Gastrocnemius medialis (tissue), 4 donors: Measurements from ENCODE around the gene LRRC8D. TPM values are rescaled to one million over a fixed set of nuclear protein-coding genes. Genes with fewer than 3 reads are reported as not detected.
A peak's percentile ranks its signal among the peaks of the same experiment; 100 is the strongest.

Experiments used
- ATAC-seq, 2 donors: fragments of 150-250 bp; one replicate each; pipeline ENCODE4 v1.9.1; 2016
- DNase-seq, 2 donors: peaks; one replicate each; pipeline ENCODE4 v3.0.0-alpha.2; 2019
- H3K27ac ChIP-seq, 4 donors: fragments of 200-600 bp; sonication (generic); 1 replicate in 1 of 4; 2 replicates in 3 of 4; pipeline ENCODE4 v1.5.1; 2016 to 2018; ENCODE audit warnings: mild to moderate bottlenecking in 2 of 4, moderate library complexity in 1 of 4
- H3K27me3 ChIP-seq, 3 donors: fragments of 200-600 bp; sonication (generic) in 2 of 3; 1 replicate in 1 of 3; 2 replicates in 2 of 3; pipeline versions ENCODE4 v1.5.1 to v1.6.0; 2016 to 2019; ENCODE audit warnings: mild to moderate bottlenecking in 1 of 3, moderate library complexity in 1 of 3
- H3K36me3 ChIP-seq, 2 donors: fragments of 200-600 bp; sonication (generic) in 1 of 2; one replicate each; pipeline ENCODE4 v1.5.1; 2017 to 2018
- H3K4me1 ChIP-seq, 2 donors: fragments of 200-600 bp; sonication (generic) in 1 of 2; one replicate each; pipeline ENCODE4 v1.5.1; 2016 to 2017; ENCODE audit warnings: mild to moderate bottlenecking in 2 of 2
- H3K4me3 ChIP-seq, 4 donors: fragments of 200-600 bp; sonication (generic) in 3 of 4; 1 replicate in 1 of 4; 2 replicates in 3 of 4; pipeline ENCODE4 v1.5.1; 2016 to 2019; ENCODE audit warnings: mild to moderate bottlenecking in 2 of 4
- H3K9me3 ChIP-seq, 3 donors: fragments of 200-600 bp; sonication (generic) in 2 of 3; 1 replicate in 1 of 3; 2 replicates in 2 of 3; pipeline ENCODE4 v1.5.1; 2016 to 2019
- POLR2A ChIP-seq, 2 donors: fragments of 450-650 bp; IDR thresholded peaks; one replicate each; pipeline ENCODE4 v1.6.1; 2017; ENCODE audit warnings: antibody characterized with exemption in 2 of 2, mild to moderate bottlenecking in 2 of 2, moderate library complexity in 2 of 2
- in situ Hi-C, 4 donors: fragments of 200-750 bp; cut with MboI; loops; one replicate each; pipeline versions ENCODE4 v1.15.0 to v1.8.0; 2017; ENCODE audit warnings: low sequenced_read_pairs in 4 of 4
- intact Hi-C: fragments of 100-400 bp; cut with DNase I; formaldehyde crosslinking; loops from one replicate; pipeline ENCODE4 v1.15.1; 2023; ENCODE audit warnings: low total_unique reads
- total RNA-seq, 4 donors: library from RNA; depleted of rRNA; stranded (reverse); fragments of >200 nt; gene quantifications; one replicate each; pipeline versions ENCODE4 v1.1.0 to v1.2.3, GENCODE V29; 2016
- TF ChIP-seq, protein P1 (sequence below), 5 experiments: fragments of 450-650 bp in 3 of 5; fragments of 200-600 bp in 2 of 5; sonication (generic) in 2 of 5; IDR thresholded peaks in 4 of 5; conservative IDR thresholded peaks in 1 of 5; 1 replicate in 4 of 5; 2 replicates in 1 of 5; pipeline ENCODE4 v1.5.1; 2016 to 2019; ENCODE audit warnings: antibody characterized with exemption in 5 of 5, mild to moderate bottlenecking in 3 of 5, moderate library complexity in 3 of 5

The LRRC8D gene
- total RNA-seq, 4 donors from 2014 or later = 3.0 to 15.0 (median 9.2) TPM

DNA sequence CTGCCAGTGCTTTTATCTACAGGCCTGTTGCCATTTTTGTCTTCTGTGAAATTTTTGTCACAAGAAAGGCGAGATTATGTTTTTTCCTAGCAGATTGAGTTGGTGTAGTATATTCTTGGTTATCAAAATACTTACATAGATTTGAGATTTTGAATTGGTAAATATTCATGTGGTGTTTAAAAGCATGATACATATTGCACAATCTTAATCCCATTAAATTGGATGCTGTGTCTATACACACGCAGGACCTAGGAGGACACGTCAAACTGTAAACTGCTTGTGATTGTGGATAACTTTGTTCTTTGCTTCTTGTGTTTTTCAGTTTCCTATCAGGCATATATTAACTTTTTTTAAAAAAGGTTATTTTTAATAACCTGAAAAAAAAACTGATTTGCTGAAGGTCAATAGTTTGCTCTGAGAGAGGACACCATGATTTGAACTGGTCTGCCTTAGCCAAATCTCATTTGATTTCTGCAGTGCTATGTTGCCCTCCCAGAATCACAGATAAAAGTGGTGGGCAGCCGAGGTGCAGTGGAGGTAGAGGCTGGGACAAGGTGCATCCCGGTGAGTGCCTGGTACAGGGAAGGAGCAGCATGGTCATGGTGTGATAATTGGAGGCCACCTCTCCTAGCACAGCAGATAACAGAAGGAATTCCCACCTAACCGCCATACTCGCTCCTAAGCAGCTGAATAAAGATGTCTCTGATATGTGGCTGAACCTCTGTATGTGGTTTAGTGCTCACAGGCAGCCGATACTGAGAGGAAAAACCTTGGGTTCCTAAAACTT is 76.7 kb downstream of the LRRC8D start:
- intact Hi-C loops = no loop called here
- H3K27ac ChIP-seq = no peak overlapping the region
- H3K27me3 ChIP-seq = no peaks in the 10 kb centered on the region
- DNase-seq (no peak), ATAC-seq (no peak)
- no peaks in the 10 kb centered on the region for H3K9me3 ChIP-seq
- no peak for TF ChIP-seq POLR2A (IDR thresholded peaks at IDR 0.05)
- TF ChIP-seq, protein P1, sequence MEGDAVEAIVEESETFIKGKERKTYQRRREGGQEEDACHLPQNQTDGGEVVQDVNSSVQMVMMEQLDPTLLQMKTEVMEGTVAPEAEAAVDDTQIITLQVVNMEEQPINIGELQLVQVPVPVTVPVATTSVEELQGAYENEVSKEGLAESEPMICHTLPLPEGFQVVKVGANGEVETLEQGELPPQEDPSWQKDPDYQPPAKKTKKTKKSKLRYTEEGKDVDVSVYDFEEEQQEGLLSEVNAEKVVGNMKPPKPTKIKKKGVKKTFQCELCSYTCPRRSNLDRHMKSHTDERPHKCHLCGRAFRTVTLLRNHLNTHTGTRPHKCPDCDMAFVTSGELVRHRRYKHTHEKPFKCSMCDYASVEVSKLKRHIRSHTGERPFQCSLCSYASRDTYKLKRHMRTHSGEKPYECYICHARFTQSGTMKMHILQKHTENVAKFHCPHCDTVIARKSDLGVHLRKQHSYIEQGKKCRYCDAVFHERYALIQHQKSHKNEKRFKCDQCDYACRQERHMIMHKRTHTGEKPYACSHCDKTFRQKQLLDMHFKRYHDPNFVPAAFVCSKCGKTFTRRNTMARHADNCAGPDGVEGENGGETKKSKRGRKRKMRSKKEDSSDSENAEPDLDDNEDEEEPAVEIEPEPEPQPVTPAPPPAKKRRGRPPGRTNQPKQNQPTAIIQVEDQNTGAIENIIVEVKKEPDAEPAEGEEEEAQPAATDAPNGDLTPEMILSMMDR (IDR thresholded peaks at IDR 0.05 in 4 of 5, conservative IDR thresholded peaks at IDR 0.05 in 1 of 5) = no peak
- no peaks in the 10 kb centered on the region for H3K36me3 ChIP-seq
- no peak overlapping the region for H3K4me3 ChIP-seq
- peaks cover 20 to 45% of the 10 kb centered on the region in 2 donors for H3K4me1 ChIP-seq
- in situ Hi-C loops = no loop called here

DNA sequence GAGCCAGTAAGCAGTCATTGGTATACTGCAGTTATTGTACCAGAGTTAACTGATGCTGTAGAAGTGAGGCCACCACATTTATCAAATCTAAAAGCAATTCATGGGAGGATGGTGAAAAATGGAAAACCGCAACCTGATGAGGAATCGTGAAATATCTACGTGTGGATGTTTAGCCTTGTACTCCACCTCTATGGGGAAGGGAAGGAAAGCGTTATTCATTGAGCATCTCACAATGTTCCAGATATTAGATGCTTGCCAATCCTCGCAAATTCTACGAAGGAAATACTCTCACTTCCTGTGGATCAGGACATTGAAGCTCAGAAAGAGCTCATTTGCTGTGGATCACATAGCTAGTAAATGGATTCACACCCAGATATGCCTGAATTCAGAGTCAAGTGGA is 77.3 kb downstream of the LRRC8D start:
- Histone ChIP-seq H3K4me1 (peaks cover 24 to 49% of the 10 kb centered on the region in 2 donors), H3K9me3 (no peaks in the 10 kb centered on the region), H3K27me3 (no peaks in the 10 kb centered on the region), H3K4me3 (no peak overlapping the region), H3K27ac (no peak overlapping the region), H3K36me3 (no peaks in the 10 kb centered on the region)
- TF ChIP-seq POLR2A (IDR thresholded peaks at IDR 0.05) = no peak
- TF ChIP-seq, protein P1 (IDR thresholded peaks at IDR 0.05 in 4 of 5, conservative IDR thresholded peaks at IDR 0.05 in 1 of 5) = no peak
- intact Hi-C loops (no loop called here), in situ Hi-C loops (no loop called here)
- DNase-seq (no peak), ATAC-seq (no peak)

DNA sequence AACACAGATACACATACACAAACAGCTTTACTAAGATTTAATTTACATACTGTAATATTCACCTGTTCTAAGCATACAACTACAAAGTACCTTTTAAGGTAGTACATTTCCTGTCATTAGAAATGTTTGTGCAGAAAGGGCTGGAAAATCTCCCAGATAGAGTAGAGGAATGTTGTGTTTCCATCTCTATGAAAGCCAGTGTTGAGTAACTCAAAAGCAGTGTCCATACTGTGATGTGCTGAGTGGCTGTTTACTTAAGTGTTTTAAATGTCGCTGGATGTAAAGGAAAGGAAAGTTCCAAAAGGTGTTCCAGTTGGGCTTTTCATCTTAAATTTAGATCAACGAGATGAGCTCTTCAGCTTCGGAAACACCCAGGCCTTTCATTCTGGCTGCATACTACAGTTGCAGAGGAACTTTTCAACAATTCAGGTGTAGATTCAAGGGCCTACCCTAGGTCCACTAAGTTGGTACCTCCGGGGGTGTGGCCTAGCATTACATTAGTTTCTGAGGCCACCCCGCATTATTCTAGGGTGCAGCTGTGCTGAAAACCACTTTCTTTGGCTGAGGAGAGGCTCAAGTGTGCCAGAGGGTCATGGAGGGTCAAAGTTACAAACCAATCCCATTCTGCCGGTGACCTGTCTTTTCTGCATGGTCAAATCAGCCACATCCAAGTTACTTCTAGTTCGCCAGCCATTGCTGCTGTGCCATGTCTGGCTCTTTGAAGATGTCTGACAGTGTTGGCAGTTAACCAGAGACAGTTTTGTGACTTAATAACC is 78.1 kb downstream of the LRRC8D start:
- no peaks in the 10 kb centered on the region for H3K27me3 ChIP-seq
- no peaks in the 10 kb centered on the region for H3K9me3 ChIP-seq
- no peak for TF ChIP-seq POLR2A (IDR thresholded peaks at IDR 0.05)
- TF ChIP-seq, protein P1 (IDR thresholded peaks at IDR 0.05 in 4 of 5, conservative IDR thresholded peaks at IDR 0.05 in 1 of 5) = no peak
- in situ Hi-C loops = no loop called here
- H3K27ac ChIP-seq = peak overlapping the region in 1 of 4 donors; percentile 19
- intact Hi-C loops = no loop called here
- no peak for ATAC-seq
- no peak for DNase-seq
- no peak overlapping the region for H3K4me3 ChIP-seq
- peaks cover 28 to 51% of the 10 kb centered on the region in 2 donors for H3K4me1 ChIP-seq
- H3K36me3 ChIP-seq = no peaks in the 10 kb centered on the region

DNA sequence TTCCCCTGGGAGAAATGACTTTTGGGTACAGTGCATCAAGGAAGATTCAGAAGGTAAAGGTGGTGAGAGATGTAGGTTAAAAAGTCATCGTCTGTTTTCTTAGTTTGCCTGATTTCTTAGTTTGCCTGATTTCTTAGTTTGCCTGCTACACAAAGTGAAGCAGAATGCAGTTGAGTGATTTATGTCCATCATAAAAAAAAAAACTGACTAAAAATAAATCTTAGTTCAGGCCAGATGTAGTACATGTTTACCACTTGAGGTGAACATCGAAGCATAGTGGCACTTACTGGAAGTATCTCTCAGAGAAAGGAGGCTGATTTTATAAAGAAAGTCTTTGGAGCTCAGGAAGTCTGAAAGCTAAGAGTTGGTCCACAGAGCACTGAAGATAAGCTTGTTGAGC is 79.5 kb downstream of the LRRC8D start:
- ATAC-seq = peak in 1 of 2 donors; percentile 66
- intact Hi-C loops (no loop called here), in situ Hi-C loops (no loop called here)
- Histone ChIP-seq H3K4me1 (peaks cover 37 to 51% of the 10 kb centered on the region in 2 donors), H3K9me3 (no peaks in the 10 kb centered on the region), H3K27ac (peak overlapping the region in 1 of 4 donors; percentile 44), H3K36me3 (no peaks in the 10 kb centered on the region), H3K27me3 (no peaks in the 10 kb centered on the region), H3K4me3 (no peak overlapping the region)
- no peak for DNase-seq
- TF ChIP-seq POLR2A (IDR thresholded peaks at IDR 0.05) = no peak
- TF ChIP-seq, protein P1 (IDR thresholded peaks at IDR 0.05 in 4 of 5, conservative IDR thresholded peaks at IDR 0.05 in 1 of 5) = no peak
